GM23338 (cell line): ENCODE data around the gene SFMBT2.

Experiments
- CTCF ChIP-seq, 2 experiments: fragments of 200-600 bp in 1 of 2; sonication (generic) in 1 of 2; conservative IDR thresholded peaks; 2 replicates each; pipeline versions ENCODE4 v1.5.1 to v1.6.1; 2016 to 2017; ENCODE audit warnings: antibody characterized with exemption in 2 of 2, low read depth in 2 of 2, mild to moderate bottlenecking in 2 of 2, moderate library complexity in 1 of 2
- EZH2 ChIP-seq: fragments of 200-600 bp; sonication (generic); IDR thresholded peaks from one replicate; pipeline ENCODE4 v1.8.0; 2017; ENCODE audit warnings: antibody characterized with exemption, mild to moderate bottlenecking, low read depth; ENCODE audit not compliant: unreplicated experiment
- EZH2phosphoT487 ChIP-seq: fragments of 200-600 bp; sonication (generic); IDR thresholded peaks from one replicate; pipeline ENCODE4 v1.8.1; 2018; ENCODE audit warnings: antibody characterized with exemption; ENCODE audit not compliant: unreplicated experiment
- JUNB ChIP-seq: IDR thresholded peaks from one replicate; pipeline ENCODE4 v1.6.1; 2016; ENCODE audit warnings: antibody characterized with exemption; ENCODE audit not compliant: unreplicated experiment
- POLR2AphosphoS5 ChIP-seq: IDR thresholded peaks from 2 replicates; pipeline ENCODE4 v1.6.1; 2016; ENCODE audit warnings: antibody characterized with exemption, low read depth
- REST ChIP-seq: IDR thresholded peaks from one replicate; pipeline ENCODE4 v1.6.1; 2018; ENCODE audit warnings: antibody characterized with exemption; ENCODE audit not compliant: unreplicated experiment
- STAT1 ChIP-seq: IDR thresholded peaks from one replicate; pipeline ENCODE4 v1.6.1; 2016; ENCODE audit warnings: antibody characterized with exemption; ENCODE audit not compliant: unreplicated experiment
- TF ChIP-seq, protein P1 (sequence below): IDR thresholded peaks from 2 replicates; pipeline ENCODE4 v1.6.1; 2016; ENCODE audit warnings: antibody characterized with exemption

GRCh38 chr10:7449063-7449695 is 38.3 kb upstream of the SFMBT2 start:
- TF ChIP-seq CTCF (conservative IDR thresholded peaks at IDR 0.05; ENCODE audit: low read depth in 2 of 2) (no peak), POLR2AphosphoS5 (no peak), EZH2 (no peak), STAT1 (no peak), REST (no peak), EZH2phosphoT487 (no peak), JUNB (no peak)
- TF ChIP-seq, protein P1, sequence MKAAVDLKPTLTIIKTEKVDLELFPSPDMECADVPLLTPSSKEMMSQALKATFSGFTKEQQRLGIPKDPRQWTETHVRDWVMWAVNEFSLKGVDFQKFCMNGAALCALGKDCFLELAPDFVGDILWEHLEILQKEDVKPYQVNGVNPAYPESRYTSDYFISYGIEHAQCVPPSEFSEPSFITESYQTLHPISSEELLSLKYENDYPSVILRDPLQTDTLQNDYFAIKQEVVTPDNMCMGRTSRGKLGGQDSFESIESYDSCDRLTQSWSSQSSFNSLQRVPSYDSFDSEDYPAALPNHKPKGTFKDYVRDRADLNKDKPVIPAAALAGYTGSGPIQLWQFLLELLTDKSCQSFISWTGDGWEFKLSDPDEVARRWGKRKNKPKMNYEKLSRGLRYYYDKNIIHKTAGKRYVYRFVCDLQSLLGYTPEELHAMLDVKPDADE = no peak
